GM12891 (cell line): ENCODE data around the gene RERE.
A peak's percentile ranks its signal among the peaks of the same experiment; 100 is the strongest.

ENCODE experiments used
- DNase-seq: peaks from one replicate; pipeline ENCODE4 v3.0.0; 2011; ENCODE audit warnings: low spot score; ENCODE audit not compliant: insufficient read length
- FAIRE-seq: peaks from 2 replicates; lab custom pipeline; 2011; peaks lifted over from hg19 to GRCh38; lab: Jason Lieb, UNC
- PAX5 ChIP-seq: IDR thresholded peaks from 2 replicates; pipeline ENCODE4 v1.6.1; 2011; ENCODE audit warnings: low read length, moderate library complexity, mild to moderate bottlenecking; ENCODE audit not compliant: insufficient read depth, severe bottlenecking
- POLR2A ChIP-seq: IDR thresholded peaks from 2 replicates; pipeline ENCODE4 v1.6.1; 2011; ENCODE audit warnings: low read depth, low read length, control low read depth
- POLR2AphosphoS5 ChIP-seq: IDR thresholded peaks from 2 replicates; pipeline ENCODE4 v1.6.1; 2011; ENCODE audit warnings: low read depth, low read length, control low read depth
- POU2F2 ChIP-seq: IDR thresholded peaks from 2 replicates; pipeline ENCODE4 v1.6.1; 2011; ENCODE audit warnings: low read depth, mild to moderate bottlenecking, control low read depth, low read length, moderate library complexity
- SPI1 ChIP-seq: IDR thresholded peaks from 2 replicates; pipeline ENCODE4 v1.6.1; 2011; ENCODE audit warnings: low read depth, low read length, control low read depth
- TAF1 ChIP-seq: IDR thresholded peaks from 2 replicates; pipeline ENCODE4 v1.6.1; 2011; ENCODE audit warnings: low read depth, low read length, control low read depth

The RERE gene

DNA sequence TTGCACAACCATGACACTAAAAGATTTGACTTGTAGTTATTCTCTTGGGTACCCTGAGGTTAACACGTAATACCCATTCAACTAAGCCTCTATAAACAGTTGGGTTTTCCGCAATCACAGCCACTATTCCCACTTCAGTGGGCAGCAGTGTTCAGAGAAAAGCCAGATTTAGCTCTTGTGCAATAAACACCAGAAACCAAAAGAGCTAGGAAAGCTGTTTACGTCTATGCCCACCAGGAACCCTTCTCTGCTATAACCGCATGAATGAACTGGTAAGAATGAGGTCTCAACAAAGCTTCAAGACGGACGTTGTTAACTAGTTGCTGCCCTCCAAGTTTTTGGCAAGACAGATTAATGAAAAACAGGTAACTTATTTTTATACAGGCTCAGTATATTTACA lies 398.3 kb downstream of the RERE start:
- TF ChIP-seq POU2F2, result no peak
- TF ChIP-seq SPI1, result no peak
- no peak for TF ChIP-seq POLR2AphosphoS5
- no peak for TF ChIP-seq PAX5
- TF ChIP-seq TAF1, result no peak
- TF ChIP-seq POLR2A, result no peak
- peak; percentile 26 for FAIRE-seq

DNA sequence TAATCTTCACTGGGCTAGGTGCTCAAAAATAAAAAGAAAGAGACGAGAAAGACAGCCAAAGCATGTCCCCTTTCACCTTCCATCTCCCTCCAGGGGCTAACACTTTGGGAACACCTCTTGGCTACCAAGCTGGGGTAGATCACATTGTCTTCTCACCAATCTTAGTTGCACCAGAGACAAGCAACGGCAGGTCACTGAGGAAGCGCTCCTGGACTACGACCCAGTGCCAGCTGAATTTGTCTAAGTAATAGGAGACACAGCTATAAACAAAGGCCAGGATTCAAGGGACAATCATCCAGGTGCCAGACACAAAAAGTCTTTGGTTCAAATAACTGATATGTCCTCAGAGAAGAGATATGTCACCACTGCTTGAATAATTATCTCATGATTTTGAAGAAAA lies 399.1 kb downstream of the RERE start:
- TF ChIP-seq POU2F2 (no peak), POLR2AphosphoS5 (no peak), SPI1 (no peak), POLR2A (no peak), TAF1 (no peak)
- no peak for DNase-seq
- no peak for FAIRE-seq

More for the DNA sequence above, 398.3 kb downstream of the RERE start:
- no peak for DNase-seq

DNA sequence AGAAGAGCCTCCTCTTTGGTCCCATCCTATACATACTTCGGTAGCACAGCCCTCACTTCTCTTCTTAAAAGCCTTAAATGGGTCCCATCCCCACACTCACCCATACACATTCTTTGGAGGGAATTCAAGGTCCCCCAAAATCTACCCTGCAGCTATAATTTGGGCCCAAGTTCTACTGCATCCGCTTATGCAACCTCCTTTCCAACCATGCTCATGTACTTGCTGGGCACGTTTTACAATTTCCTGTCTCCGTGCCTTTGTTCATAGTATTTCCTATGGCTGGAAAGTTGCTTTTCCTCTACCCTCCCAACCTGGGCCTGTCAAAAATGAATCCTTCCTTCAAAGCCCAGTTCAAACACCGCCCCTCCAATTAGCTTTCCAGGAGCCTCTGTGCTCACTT lies 399.8 kb downstream of the RERE start:
- TF ChIP-seq SPI1 (no peak), PAX5 (no peak), POLR2AphosphoS5 (no peak), POLR2A (no peak), POU2F2 (no peak), TAF1 (no peak)
- FAIRE-seq (no peak), DNase-seq (no peak)

DNA sequence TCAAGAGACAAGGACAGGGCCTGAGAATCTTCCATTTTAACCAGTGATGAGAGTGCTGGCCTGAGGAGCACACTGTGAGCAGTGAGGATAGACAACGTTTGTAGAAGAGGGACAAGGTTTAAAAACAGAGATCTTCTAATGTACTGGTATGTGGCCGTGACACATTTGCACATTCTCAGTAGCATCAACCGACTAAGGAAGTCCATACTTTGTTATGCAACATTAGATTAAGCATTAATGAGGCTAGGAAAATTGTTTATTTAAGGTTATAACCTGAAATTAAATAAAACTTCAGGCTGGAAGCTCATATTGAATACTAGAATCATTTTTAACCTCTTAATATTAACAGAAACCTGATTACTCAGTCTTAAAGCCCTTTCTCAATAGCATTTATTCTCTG lies 400.6 kb downstream of the RERE start:
- DNase-seq, result no peak
- no peak for TF ChIP-seq POLR2AphosphoS5
- TF ChIP-seq POLR2A, result no peak
- TF ChIP-seq TAF1, result no peak
- no peak for TF ChIP-seq SPI1
- no peak for TF ChIP-seq POU2F2
- no peak for TF ChIP-seq PAX5
- no peak for FAIRE-seq

DNA sequence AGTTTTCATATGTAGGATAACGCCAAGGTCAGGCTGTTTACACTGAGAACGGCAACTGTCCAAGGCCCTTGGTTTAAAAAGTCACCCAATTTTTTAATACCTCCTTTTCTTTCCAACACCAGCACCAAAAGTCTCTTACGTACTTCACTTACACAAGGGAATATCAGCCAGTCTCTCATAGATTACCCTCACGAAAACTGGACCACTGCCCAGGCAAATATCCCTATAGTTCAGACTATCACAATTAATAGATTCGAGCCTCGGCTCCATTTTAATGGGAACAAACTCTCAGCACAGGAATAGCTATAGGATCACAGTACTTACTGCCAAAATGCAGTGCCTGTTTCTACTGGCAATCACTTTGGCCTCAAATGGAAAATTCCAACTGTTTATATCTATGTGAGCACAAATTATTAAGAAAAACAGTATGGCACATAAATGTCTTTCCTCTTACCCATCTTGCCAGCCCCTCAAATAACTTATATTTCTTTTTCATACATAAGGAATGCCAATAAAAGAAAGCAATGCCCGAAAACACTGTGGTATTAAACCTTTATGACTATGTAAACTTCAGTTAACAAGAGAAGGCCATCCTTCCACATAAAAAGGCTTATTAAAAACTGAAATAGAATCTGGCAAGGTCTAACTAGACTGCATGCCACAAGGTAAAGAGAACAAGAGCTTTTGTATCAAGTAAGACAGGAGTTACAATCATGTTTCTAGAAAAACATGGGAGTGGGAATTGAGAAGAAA lies 401.7 kb downstream of the RERE start:
- no peak for DNase-seq
- no peak for FAIRE-seq
- no peak for TF ChIP-seq TAF1
- TF ChIP-seq SPI1, result no peak
- no peak for TF ChIP-seq PAX5
- TF ChIP-seq POLR2AphosphoS5, result no peak
- no peak for TF ChIP-seq POU2F2
- TF ChIP-seq POLR2A, result no peak

DNA sequence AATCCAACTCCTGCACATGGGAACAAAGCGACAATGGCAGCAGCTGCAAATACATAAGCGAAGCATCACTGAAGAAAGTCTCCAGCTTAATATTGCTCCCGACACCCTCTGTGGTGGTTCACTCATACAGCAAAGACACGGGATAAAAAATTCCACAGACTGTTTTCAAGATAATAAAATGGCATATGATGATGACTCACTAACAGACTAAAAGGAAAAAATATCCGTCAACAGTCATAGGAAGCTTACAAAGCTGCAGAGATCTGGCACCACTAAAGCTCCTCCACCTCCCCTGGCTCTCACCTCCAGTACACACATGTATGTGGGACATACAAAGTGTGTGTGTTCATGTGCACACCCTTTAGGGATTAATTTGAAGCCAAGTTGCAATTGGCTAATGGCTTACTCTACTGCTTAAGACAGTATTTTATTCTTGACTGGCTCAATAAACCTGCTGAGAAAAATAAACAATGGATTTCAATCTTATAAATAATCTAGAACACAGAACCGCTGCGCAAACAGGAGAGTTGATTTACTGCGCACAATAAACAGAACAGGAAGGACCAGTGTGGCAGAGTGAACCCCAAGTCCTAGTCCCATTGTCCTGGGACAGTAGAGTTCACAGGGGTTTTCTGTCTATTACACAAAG lies 405.1 kb downstream of the RERE start:
- FAIRE-seq (no peak), DNase-seq (no peak)
- TF ChIP-seq PAX5 (no peak), SPI1 (no peak), POLR2AphosphoS5 (no peak), POU2F2 (no peak), TAF1 (no peak), POLR2A (no peak)

DNA sequence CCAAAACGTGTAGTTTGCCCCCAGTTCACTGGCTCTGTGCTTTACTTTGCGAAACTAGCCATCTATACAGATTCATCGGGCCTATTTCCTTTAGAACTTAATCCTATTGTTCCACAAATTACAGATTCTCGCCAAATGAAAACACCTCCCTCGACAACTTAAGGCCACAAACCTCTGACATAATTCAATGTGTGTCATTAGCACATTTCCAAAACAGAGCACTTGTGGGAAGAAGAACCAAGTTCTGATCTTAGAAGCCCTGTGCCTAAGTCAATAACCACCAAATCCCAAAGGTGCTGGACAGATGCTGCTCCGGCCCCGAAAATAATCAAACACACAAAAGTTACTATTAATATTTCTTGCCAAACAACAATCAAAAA lies 405.6 kb downstream of the RERE start:
- DNase-seq, result no peak
- FAIRE-seq, result no peak
- TF ChIP-seq POLR2A (no peak), SPI1 (no peak), POLR2AphosphoS5 (no peak), TAF1 (no peak), PAX5 (no peak), POU2F2 (no peak)

DNA sequence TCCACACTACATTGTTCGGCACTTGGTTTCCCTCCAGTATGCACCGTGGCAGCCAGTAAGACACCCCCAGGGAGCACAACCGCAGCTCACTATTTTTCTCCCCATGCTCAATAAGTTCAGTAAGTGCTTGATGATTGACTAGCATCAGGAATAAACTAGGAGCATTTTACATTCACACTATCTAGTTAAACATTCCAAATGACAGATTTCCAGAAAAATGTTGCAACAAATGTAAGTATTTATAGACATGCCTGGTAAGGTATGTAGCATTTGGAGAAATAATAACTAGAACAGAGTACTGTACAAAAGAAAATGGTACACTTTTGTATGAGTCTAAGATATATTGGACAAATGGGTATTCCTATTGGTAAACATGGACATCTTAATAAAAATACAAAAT lies 406.6 kb downstream of the RERE start:
- no peak for DNase-seq
- FAIRE-seq, result no peak
- no peak for TF ChIP-seq POLR2A

DNA sequence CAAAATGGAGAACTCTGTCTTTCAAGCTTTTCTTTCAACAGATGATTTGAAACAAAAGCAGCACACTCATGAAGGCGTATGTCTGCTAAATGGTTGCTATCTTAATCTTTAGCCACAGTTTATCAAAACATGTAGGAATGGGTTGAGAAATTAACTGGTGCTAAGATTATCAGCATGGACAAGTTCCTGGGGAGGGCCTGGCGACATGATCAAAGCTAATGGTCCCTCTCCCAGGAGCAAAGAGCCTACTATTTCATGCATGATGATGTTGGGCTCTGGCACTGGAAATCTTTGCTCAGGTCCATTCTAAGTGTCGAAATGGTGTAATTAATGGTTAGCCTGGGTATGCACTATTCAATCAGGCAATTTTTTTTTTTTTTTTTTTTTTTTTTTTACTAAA lies 407.8 kb downstream of the RERE start:
- DNase-seq (no peak), FAIRE-seq (no peak)
- no peak for TF ChIP-seq POLR2A
- TF ChIP-seq TAF1, result no peak
- TF ChIP-seq POLR2AphosphoS5, result no peak
- no peak for TF ChIP-seq SPI1
- no peak for TF ChIP-seq POU2F2
